Progenitor cell of endocrine pancreas (in vitro differentiated cells): Measurements from ENCODE around the gene KCNT1. TPM values are rescaled to one million over a fixed set of nuclear protein-coding genes. Genes with fewer than 3 reads are reported as not detected.

Experiments used
- DNase-seq: peaks from one replicate; pipeline ENCODE4 v3.0.0; 2021; ENCODE audit warnings: low spot score; ENCODE audit not compliant: unreplicated experiment
- H3K27ac Mint-ChIP-seq: 2 replicates; pipeline ENCODE4 v1.8.0; 2021; ENCODE audit warnings: mild to moderate bottlenecking, moderate library complexity, mixed read lengths
- H3K27me3 Mint-ChIP-seq: 2 replicates; pipeline ENCODE4 v1.8.0; 2021; ENCODE audit warnings: mixed read lengths
- H3K36me3 Mint-ChIP-seq: 2 replicates; pipeline ENCODE4 v1.8.0; 2022; ENCODE audit warnings: mixed read lengths; ENCODE audit not compliant: insufficient read depth
- H3K4me1 Mint-ChIP-seq: 2 replicates; pipeline ENCODE4 v1.8.0; 2021; ENCODE audit warnings: low read depth, mixed read lengths
- H3K4me3 Mint-ChIP-seq: 2 replicates; pipeline ENCODE4 v1.8.0; 2021; ENCODE audit warnings: low read depth, mild to moderate bottlenecking, moderate library complexity, mixed read lengths
- H3K9me3 Mint-ChIP-seq: 2 replicates; pipeline ENCODE4 v1.8.0; 2021; ENCODE audit warnings: low read depth, mixed read lengths
- CTCF ChIP-seq: fragments of 200-600 bp; sonication (generic); IDR thresholded peaks from one replicate; pipeline ENCODE4 v1.5.0; 2021; ENCODE audit warnings: antibody characterized with exemption, mild to moderate bottlenecking; ENCODE audit not compliant: unreplicated experiment
- total RNA-seq: library from RNA; stranded (reverse); gene quantifications from 2 replicates; pipeline ENCODE4 v1.2.1, GENCODE V29; 2021

Gene KCNT1
- total RNA-seq, 1 donor from 2014 or later = not detected

GRCh38 chr9:135752281-135753204, 50.6 kb downstream of the KCNT1 start:
- DNase-seq = no peak
- H3K4me3 Mint-ChIP-seq = no peak overlapping the region
- no peaks in the 10 kb centered on the region for H3K4me1 Mint-ChIP-seq
- H3K27ac Mint-ChIP-seq = no peak overlapping the region
- peaks cover 5% of the 10 kb centered on the region for H3K27me3 Mint-ChIP-seq
- no peak for TF ChIP-seq CTCF
- no peaks in the 10 kb centered on the region for H3K9me3 Mint-ChIP-seq
- no peaks in the 10 kb centered on the region for H3K36me3 Mint-ChIP-seq

- Mint-ChIP-seq H3K27me3 (peaks cover 5% of the 10 kb centered on the region), H3K4me3 (no peak overlapping the region), H3K4me1 (no peaks in the 10 kb centered on the region), H3K36me3 (no peaks in the 10 kb centered on the region), H3K27ac (no peak overlapping the region), H3K9me3 (no peaks in the 10 kb centered on the region)
- TF ChIP-seq CTCF = no peak
- DNase-seq = no peak
Measured at GRCh38 chr9:135753391-135754105, 51.6 kb downstream of the KCNT1 start.

- no peak for TF ChIP-seq CTCF
- Mint-ChIP-seq H3K36me3 (no peaks in the 10 kb centered on the region), H3K4me3 (no peak overlapping the region), H3K4me1 (no peaks in the 10 kb centered on the region), H3K27me3 (peaks cover 4% of the 10 kb centered on the region), H3K9me3 (no peaks in the 10 kb centered on the region), H3K27ac (no peak overlapping the region)
- DNase-seq = no peak
Measured at GRCh38 chr9:135756576-135756975, 54.6 kb downstream of the KCNT1 start.

- DNase-seq = no peak
- no peaks in the 10 kb centered on the region for H3K36me3 Mint-ChIP-seq
- TF ChIP-seq CTCF = no peak
- H3K4me3 Mint-ChIP-seq = no peak overlapping the region
- no peaks in the 10 kb centered on the region for H3K27me3 Mint-ChIP-seq
- H3K4me1 Mint-ChIP-seq = no peaks in the 10 kb centered on the region
- no peaks in the 10 kb centered on the region for H3K9me3 Mint-ChIP-seq
- H3K27ac Mint-ChIP-seq = no peak overlapping the region
Measured at GRCh38 chr9:135757356-135757755, 55.4 kb downstream of the KCNT1 start.

GRCh38 chr9:135758056-135758455, 56.1 kb downstream of the KCNT1 start:
- DNase-seq = no peak
- no peaks in the 10 kb centered on the region for H3K27me3 Mint-ChIP-seq
- H3K4me1 Mint-ChIP-seq = no peaks in the 10 kb centered on the region
- no peak overlapping the region for H3K4me3 Mint-ChIP-seq
- TF ChIP-seq CTCF = no peak
- no peak overlapping the region for H3K27ac Mint-ChIP-seq
- no peaks in the 10 kb centered on the region for H3K9me3 Mint-ChIP-seq
- H3K36me3 Mint-ChIP-seq = no peaks in the 10 kb centered on the region
